Smooth muscle cell of bladder (primary cell): ENCODE data around the gene ACSM6. TPM values are rescaled to one million over a fixed set of nuclear protein-coding genes. Genes with fewer than 3 reads are reported as not detected.

Source experiments
- total RNA-seq: library from RNA; depleted of rRNA; stranded (reverse); fragments of >200 nt; gene quantifications from 2 replicates; pipeline ENCODE4 v1.2.3, GENCODE V29; 2014

ACSM6 gene
- not detected in 2 replicates for total RNA-seq

GRCh38 chr10:95193944-95194343, at the start of gene ACSM6:
ACSM6 (plus strand) TSS chr10:95194238; CDS start chr10:95194486, 248 bp downstream.

Other genes starting within 250 kb of the ACSM6 start
- under 0.01 TPM in 1 of 2 replicates, not detected in the other for gene CYP2C8, start 124.7 kb upstream of the ACSM6 start, total RNA-seq
- 14.0 and 23.5 TPM in 2 replicates for gene PDLIM1, start 96.8 kb downstream of the ACSM6 start, total RNA-seq